ENCODE results near the gene PPM1N.

- no peak for TF ChIP-seq CTCF (IDR thresholded peaks at IDR 0.05)
- no peak for TF ChIP-seq POLR2A (IDR thresholded peaks at IDR 0.05)
Observed at GRCh38 chr19:45531349-45531748, 33.1 kb downstream of the PPM1N start.

All from testis (tissue), 2 donors.